Frontal cortex (tissue), 4 donors: ENCODE measurements around the gene STIL. TPM values are rescaled to one million over a fixed set of nuclear protein-coding genes. Genes with fewer than 3 reads are reported as not detected.
"Not testable (repeated sequence)": the region's sequence is repeated elsewhere in the genome, so short reads cannot be mapped to it uniquely, and the experiment has no call there.

Source experiments
- DNase-seq, 2 donors: peaks; one replicate each; pipeline ENCODE4 v3.0.0; 2012; ENCODE audit warnings: low spot score in 2 of 2
- FAIRE-seq: peaks from 2 replicates; lab custom pipeline; 2012; peaks lifted over from hg19 to GRCh38; lab: Jason Lieb, UNC
- total RNA-seq: library from RNA; depleted of rRNA; stranded (reverse); fragments of >200 nt; gene quantifications from one replicate; pipeline ENCODE4 v1.2.3, GENCODE V29; 2014
- donor health status: control.
- donor health status: control.
- donor health status: control.

STIL gene
- total RNA-seq, 1 donor from 2014 or later, result 7.7 TPM

- FAIRE-seq, DNase-seq: not testable (repeated sequence)
Observed at GRCh38 chr1:47203504-47203903, 110.4 kb downstream of the STIL start.

- DNase-seq, result no peak
- no peak for FAIRE-seq
Observed at GRCh38 chr1:47201179-47201578, 112.8 kb downstream of the STIL start.

Other genes starting within 250 kb of the STIL start
- gene CYP4Z1, start 246.9 kb downstream of the STIL start, total RNA-seq, result 0.41 TPM
- gene CYP4A22, start 176.7 kb downstream of the STIL start, total RNA-seq, result not detected
- gene PDZK1IP1, start 124.1 kb downstream of the STIL start, total RNA-seq, result not detected
- 1.2 TPM for gene TAL1, start 81.9 kb downstream of the STIL start, total RNA-seq
- 150 TPM for gene CMPK1, start 19.6 kb upstream of the STIL start, total RNA-seq
- not detected for gene FOXE3, start 102.1 kb upstream of the STIL start, total RNA-seq
- gene FOXD2, start 123.9 kb upstream of the STIL start, total RNA-seq, result under 0.01 TPM